ENCODE data around the gene DBF4. TPM values are rescaled to one million over a fixed set of nuclear protein-coding genes. Genes with fewer than 3 reads are reported as not detected.

DBF4 gene
- total and polyA plus RNA-seq, 2 of the 13 experiments (the other 11 are each of a cell fraction or from before 2014, with no cell fraction given): 5.0 to 64.4 TPM

- TF ChIP-seq, protein P1, sequence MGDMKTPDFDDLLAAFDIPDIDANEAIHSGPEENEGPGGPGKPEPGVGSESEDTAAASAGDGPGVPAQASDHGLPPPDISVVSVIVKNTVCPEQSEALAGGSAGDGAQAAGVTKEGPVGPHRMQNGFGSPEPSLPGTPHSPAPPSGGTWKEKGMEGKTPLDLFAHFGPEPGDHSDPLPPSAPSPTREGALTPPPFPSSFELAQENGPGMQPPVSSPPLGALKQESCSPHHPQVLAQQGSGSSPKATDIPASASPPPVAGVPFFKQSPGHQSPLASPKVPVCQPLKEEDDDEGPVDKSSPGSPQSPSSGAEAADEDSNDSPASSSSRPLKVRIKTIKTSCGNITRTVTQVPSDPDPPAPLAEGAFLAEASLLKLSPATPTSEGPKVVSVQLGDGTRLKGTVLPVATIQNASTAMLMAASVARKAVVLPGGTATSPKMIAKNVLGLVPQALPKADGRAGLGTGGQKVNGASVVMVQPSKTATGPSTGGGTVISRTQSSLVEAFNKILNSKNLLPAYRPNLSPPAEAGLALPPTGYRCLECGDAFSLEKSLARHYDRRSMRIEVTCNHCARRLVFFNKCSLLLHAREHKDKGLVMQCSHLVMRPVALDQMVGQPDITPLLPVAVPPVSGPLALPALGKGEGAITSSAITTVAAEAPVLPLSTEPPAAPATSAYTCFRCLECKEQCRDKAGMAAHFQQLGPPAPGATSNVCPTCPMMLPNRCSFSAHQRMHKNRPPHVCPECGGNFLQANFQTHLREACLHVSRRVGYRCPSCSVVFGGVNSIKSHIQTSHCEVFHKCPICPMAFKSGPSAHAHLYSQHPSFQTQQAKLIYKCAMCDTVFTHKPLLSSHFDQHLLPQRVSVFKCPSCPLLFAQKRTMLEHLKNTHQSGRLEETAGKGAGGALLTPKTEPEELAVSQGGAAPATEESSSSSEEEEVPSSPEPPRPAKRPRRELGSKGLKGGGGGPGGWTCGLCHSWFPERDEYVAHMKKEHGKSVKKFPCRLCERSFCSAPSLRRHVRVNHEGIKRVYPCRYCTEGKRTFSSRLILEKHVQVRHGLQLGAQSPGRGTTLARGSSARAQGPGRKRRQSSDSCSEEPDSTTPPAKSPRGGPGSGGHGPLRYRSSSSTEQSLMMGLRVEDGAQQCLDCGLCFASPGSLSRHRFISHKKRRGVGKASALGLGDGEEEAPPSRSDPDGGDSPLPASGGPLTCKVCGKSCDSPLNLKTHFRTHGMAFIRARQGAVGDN (CRISPR knock-in tag; IDR thresholded peaks at IDR 0.05): peak; percentile 88
- peak; percentile 55; the same call in 1 of the 2 replicates for TF ChIP-seq ZNF710 (CRISPR knock-in tag; IDR thresholded peaks at IDR 0.05; ENCODE audit: borderline replicate concordance)
- TF ChIP-seq HNRNPLL (IDR thresholded peaks at IDR 0.05; ENCODE audit: low read depth, low read length, poor library complexity, severe bottlenecking): peak; percentile 99
- TF ChIP-seq, protein P2, sequence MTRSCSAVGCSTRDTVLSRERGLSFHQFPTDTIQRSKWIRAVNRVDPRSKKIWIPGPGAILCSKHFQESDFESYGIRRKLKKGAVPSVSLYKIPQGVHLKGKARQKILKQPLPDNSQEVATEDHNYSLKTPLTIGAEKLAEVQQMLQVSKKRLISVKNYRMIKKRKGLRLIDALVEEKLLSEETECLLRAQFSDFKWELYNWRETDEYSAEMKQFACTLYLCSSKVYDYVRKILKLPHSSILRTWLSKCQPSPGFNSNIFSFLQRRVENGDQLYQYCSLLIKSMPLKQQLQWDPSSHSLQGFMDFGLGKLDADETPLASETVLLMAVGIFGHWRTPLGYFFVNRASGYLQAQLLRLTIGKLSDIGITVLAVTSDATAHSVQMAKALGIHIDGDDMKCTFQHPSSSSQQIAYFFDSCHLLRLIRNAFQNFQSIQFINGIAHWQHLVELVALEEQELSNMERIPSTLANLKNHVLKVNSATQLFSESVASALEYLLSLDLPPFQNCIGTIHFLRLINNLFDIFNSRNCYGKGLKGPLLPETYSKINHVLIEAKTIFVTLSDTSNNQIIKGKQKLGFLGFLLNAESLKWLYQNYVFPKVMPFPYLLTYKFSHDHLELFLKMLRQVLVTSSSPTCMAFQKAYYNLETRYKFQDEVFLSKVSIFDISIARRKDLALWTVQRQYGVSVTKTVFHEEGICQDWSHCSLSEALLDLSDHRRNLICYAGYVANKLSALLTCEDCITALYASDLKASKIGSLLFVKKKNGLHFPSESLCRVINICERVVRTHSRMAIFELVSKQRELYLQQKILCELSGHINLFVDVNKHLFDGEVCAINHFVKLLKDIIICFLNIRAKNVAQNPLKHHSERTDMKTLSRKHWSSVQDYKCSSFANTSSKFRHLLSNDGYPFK (CRISPR knock-in tag; IDR thresholded peaks at IDR 0.05; ENCODE audit: borderline replicate concordance): no peak; the same call in 1 of the 2 replicates
- TF ChIP-seq EED (CRISPR knock-in tag; IDR thresholded peaks at IDR 0.05): no peak
- peak; percentile 61 for TF ChIP-seq MED1 (CRISPR knock-in tag; IDR thresholded peaks at IDR 0.05)
- 0 out of 2 replicates have a peak, but pooled peaks have one; percentile 11 for TF ChIP-seq ONECUT2 (CRISPR knock-in tag; IDR thresholded peaks at IDR 0.05)
- no peak; the same call in 1 of the 2 replicates for TF ChIP-seq ZNF296 (CRISPR knock-in tag; conservative IDR thresholded peaks at IDR 0.05)
- no peak for TF ChIP-seq RELA (CRISPR knock-in tag; IDR thresholded peaks at IDR 0.05)
- no peak for TF ChIP-seq ZBTB1 (CRISPR knock-in tag; IDR thresholded peaks at IDR 0.05; ENCODE audit: borderline replicate concordance)
- TF ChIP-seq NKX3-1 (CRISPR knock-in tag; IDR thresholded peaks at IDR 0.05): peak; percentile 48; the same call in 1 of the 2 replicates
- TF ChIP-seq ZNF576 (CRISPR knock-in tag; IDR thresholded peaks at IDR 0.05): no peak
- peak; percentile 31; the same call in 1 of the 2 replicates for TF ChIP-seq ZNF652 (CRISPR knock-in tag; IDR thresholded peaks at IDR 0.05; ENCODE audit: borderline replicate concordance, low read depth)
- peak; percentile 50 for TF ChIP-seq ZNF891 (CRISPR knock-in tag; IDR thresholded peaks at IDR 0.05)
- TF ChIP-seq TGIF2 (CRISPR knock-in tag; IDR thresholded peaks at IDR 0.05): peak; percentile 87
Measured at GRCh38 chr7:87876040-87876868, at the start of gene DBF4, which contains the start of gene SLC25A40 (continued).
